ENCODE results near the gene ZNF280A.
"Not testable (repeated sequence)": the region's sequence is repeated elsewhere in the genome, so short reads cannot be mapped to it uniquely, and the experiment has no call there.

The ZNF280A gene

GRCh38 chr22:22498267-22498666 is 21.8 kb downstream of the ZNF280A start:
- TF ChIP-seq, protein P1, sequence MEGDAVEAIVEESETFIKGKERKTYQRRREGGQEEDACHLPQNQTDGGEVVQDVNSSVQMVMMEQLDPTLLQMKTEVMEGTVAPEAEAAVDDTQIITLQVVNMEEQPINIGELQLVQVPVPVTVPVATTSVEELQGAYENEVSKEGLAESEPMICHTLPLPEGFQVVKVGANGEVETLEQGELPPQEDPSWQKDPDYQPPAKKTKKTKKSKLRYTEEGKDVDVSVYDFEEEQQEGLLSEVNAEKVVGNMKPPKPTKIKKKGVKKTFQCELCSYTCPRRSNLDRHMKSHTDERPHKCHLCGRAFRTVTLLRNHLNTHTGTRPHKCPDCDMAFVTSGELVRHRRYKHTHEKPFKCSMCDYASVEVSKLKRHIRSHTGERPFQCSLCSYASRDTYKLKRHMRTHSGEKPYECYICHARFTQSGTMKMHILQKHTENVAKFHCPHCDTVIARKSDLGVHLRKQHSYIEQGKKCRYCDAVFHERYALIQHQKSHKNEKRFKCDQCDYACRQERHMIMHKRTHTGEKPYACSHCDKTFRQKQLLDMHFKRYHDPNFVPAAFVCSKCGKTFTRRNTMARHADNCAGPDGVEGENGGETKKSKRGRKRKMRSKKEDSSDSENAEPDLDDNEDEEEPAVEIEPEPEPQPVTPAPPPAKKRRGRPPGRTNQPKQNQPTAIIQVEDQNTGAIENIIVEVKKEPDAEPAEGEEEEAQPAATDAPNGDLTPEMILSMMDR (IDR thresholded peaks at IDR 0.05; ENCODE audit: unreplicated experiment in 3 of 3), result no peak
- Mint-ChIP-seq H3K36me3 (ENCODE audit: low read depth) (peaks cover 69% of the 10 kb centered on the region), H3K9me3 (no peaks in the 10 kb centered on the region), H3K4me3 (no peak overlapping the region), H3K27me3 (ENCODE audit: low read depth) (no peaks in the 10 kb centered on the region), H3K27ac (no peak overlapping the region), H3K4me1 (no peaks in the 10 kb centered on the region)

DNA sequence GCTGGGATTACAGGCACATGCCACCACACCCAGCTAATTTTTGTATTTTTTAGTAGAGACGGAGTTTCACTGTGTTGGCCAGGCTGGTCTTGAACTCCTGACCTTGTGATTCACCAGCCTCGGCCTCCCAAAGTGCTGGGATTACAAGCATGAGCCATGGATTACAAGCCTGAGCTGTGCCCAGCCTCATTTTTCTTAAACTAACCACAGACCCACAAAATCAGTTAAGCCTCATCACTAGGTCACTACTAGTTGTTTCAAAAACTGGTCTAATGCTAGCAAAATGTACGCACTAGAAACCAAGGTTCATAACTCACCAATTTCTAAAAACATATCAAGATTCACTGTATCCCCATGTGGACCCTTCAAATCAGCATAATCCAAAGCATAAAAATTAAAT is 28.5 kb downstream of the ZNF280A start:
- not testable (repeated sequence) for H3K27me3 Mint-ChIP-seq (ENCODE audit: low read depth)

GRCh38 chr22:22488736-22489135 is 31.3 kb downstream of the ZNF280A start:
- H3K27me3 Mint-ChIP-seq (ENCODE audit: low read depth), result no peaks in the 10 kb centered on the region
- H3K36me3 Mint-ChIP-seq (ENCODE audit: low read depth), result peaks cover 59% of the 10 kb centered on the region
- H3K27ac Mint-ChIP-seq, result no peak overlapping the region
- H3K9me3 Mint-ChIP-seq, result no peaks in the 10 kb centered on the region
- H3K4me1 Mint-ChIP-seq, result peaks cover 37% of the 10 kb centered on the region
- H3K4me3 Mint-ChIP-seq, result no peak overlapping the region
- TF ChIP-seq, protein P1 (IDR thresholded peaks at IDR 0.05; ENCODE audit: unreplicated experiment in 3 of 3), result no peak

More for the DNA sequence above, 28.5 kb downstream of the ZNF280A start:
- H3K27ac Mint-ChIP-seq, H3K4me3 Mint-ChIP-seq, H3K9me3 Mint-ChIP-seq: not testable (repeated sequence)
- Mint-ChIP-seq H3K4me1 (peaks cover 18% of the 10 kb centered on the region), H3K36me3 (ENCODE audit: low read depth) (peaks cover 59% of the 10 kb centered on the region)

DNA sequence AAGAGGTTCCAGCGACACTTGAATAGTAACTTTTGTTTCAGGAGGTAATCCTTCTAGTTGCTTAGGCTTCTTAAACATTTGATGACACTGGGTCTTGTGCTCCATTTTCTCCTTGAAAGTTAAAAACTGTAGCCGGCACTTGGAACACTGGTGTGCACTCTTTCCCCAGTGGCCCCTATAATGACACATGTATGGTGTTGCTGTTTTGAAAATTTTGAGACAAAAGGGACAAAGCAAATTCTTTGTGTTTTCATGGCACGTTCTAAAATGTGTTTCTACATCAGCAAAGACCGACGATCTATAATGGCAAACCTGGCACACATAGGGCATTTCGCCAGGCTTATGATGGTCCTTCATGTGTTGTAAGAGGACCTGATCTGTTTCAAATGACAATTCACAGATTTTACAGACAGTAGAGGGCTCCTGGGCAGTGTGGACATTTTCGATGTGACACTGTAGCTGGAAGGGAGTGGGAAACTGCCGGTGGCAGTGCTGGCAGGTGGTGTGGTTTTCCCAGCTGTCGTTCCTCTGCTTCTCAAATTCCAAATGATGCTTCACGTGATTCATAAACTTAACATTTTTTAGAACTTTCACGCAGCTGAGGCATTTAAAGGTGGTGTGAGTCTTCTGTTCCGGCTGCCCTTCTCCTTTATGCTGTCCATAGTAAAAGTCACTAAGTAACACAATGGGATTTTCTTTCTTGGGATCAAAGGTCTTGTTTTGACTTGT is 32.0 kb downstream of the ZNF280A start:
- TF ChIP-seq, protein P1 (IDR thresholded peaks at IDR 0.05; ENCODE audit: unreplicated experiment in 3 of 3), result no peak
- Mint-ChIP-seq H3K27me3 (ENCODE audit: low read depth) (no peaks in the 10 kb centered on the region), H3K4me3 (no peak overlapping the region), H3K4me1 (peaks cover 37% of the 10 kb centered on the region), H3K9me3 (no peaks in the 10 kb centered on the region), H3K36me3 (ENCODE audit: low read depth) (peaks cover 53% of the 10 kb centered on the region), H3K27ac (peak overlapping the region in 1 of 3 experiments; percentile 25)

DNA sequence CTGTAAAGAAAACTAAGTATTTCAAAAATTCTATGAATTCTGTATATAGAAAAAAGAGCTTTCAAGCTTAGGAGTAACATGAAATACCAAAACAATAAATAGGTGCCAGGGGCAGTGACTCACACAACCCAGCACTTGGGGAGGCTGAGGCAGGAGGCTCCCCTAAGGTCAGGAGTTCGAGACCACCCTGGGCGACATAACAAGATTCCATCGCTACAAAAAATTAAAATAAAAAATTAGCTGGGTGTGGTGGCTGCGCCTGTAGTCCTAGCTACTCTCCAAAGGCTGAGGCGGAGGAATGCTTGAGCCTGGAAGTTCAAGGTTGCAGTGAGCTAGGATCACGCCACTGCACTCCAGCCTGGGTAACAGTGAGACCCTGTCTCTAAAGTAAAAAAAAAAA is 33.0 kb downstream of the ZNF280A start:
- Mint-ChIP-seq H3K4me3 (no peak overlapping the region), H3K27me3 (ENCODE audit: low read depth) (no peaks in the 10 kb centered on the region), H3K27ac (peak overlapping the region in 1 of 3 experiments; percentile 45), H3K4me1 (peaks cover 37% of the 10 kb centered on the region), H3K36me3 (ENCODE audit: low read depth) (peaks cover 53% of the 10 kb centered on the region), H3K9me3 (no peaks in the 10 kb centered on the region)
- TF ChIP-seq, protein P1 (IDR thresholded peaks at IDR 0.05; ENCODE audit: unreplicated experiment in 3 of 3), result no peak

DNA sequence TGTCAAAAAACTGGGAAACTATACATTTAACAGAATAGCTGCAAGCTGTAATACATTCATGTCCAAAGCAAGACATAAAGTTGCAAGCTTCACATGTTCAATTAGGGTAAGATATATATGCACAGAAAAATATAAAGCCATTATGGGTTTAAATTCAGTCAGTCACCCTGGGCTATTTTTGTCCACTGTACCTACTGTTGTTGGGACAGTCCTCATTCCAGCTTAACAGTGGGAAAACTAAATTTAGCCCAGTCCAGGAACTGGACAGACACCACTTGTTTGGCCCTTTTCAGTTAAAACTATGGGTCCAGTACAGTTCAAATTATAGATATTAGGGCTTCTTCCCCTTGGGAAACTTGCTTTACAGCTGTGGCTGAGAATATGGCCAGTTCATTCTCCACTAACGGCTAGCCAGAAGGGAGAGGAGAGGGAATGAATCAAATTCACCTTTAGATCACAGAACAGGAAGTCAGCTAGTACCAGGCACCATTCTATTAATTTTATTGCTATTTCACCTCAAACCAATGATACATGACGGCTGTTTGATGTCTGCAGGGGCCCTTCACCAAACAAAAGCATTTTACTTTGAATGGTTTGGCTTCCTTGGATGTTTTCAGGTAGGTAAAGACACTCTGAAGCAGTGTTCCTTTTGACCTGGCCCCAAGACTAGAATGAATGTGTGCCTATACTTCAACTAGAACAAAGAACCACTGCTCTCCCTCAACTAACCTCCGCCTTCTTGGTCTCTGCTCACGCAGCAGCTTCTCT is 33.8 kb downstream of the ZNF280A start:
- TF ChIP-seq, protein P1 (IDR thresholded peaks at IDR 0.05; ENCODE audit: unreplicated experiment in 3 of 3), result no peak
- peaks cover 49% of the 10 kb centered on the region for H3K36me3 Mint-ChIP-seq (ENCODE audit: low read depth)
- H3K27me3 Mint-ChIP-seq (ENCODE audit: low read depth), result no peaks in the 10 kb centered on the region
- peak overlapping the region in 1 of 3 experiments; percentile 45 for H3K27ac Mint-ChIP-seq
- H3K9me3 Mint-ChIP-seq, result no peaks in the 10 kb centered on the region
- peaks cover 37% of the 10 kb centered on the region for H3K4me1 Mint-ChIP-seq
- no peak overlapping the region for H3K4me3 Mint-ChIP-seq

Measured in nephron (organoid).